HepG2 (cell line): ENCODE measurements around the gene ARMC5. TPM values are rescaled to one million over a fixed set of nuclear protein-coding genes. Genes with fewer than 3 reads are reported as not detected.

Experiments
- ATAC-seq: fragments of 200-7000 bp; cut with Tn5 transposase; 3 replicates; pipeline ENCODE4 v1.9.1; 2020; ENCODE audit warnings: mild to moderate bottlenecking, moderate library complexity
- BruUV-seq: library from RNA; stranded (reverse); fragments of 400-500 nt; replicated peaks from 2 replicates; lab custom pipeline; 2021; lab: Mats Ljungman, UMichigan
- CTCF ChIA-PET: fragments of 300-600 bp; formaldehyde crosslinking; extraction: SDS; loops from one replicate; lab custom pipeline; 2021; ENCODE audit warnings: low total read pairs, inconsistent platforms, low intra/inter-chr PET ratio; lab: Yijun Ruan, JAX
- POLR2A ChIA-PET: fragments of 350-600 bp; sonication (Branson Sonifier 250); formaldehyde crosslinking; loops from one replicate; lab custom pipeline; 2020; ENCODE audit warnings: antibody characterized with exemption, inconsistent platforms; lab: Yijun Ruan, JAX
- DNase-seq: peaks from one replicate; pipeline ENCODE4 v3.0.0-alpha.2; 2015; ENCODE audit warnings: low spot score
- FAIRE-seq: peaks from 3 replicates; lab custom pipeline; 2011; peaks lifted over from hg19 to GRCh38; lab: Jason Lieb, UNC
- H2AFZ ChIP-seq: one replicate; pipeline ENCODE4 v1.6.1; 2011; ENCODE audit warnings: low read length, inconsistent platforms
- H3K27ac ChIP-seq: fragments of 300-600 bp; 3 replicates; pipeline ENCODE4 v1.8.0; 2011; ENCODE audit warnings: mixed run types, mild to moderate bottlenecking, mixed read lengths, low read length, inconsistent platforms; ENCODE audit not compliant: insufficient read depth; ENCODE audit errors: extremely low read length
- H3K27me3 ChIP-seq, 2 experiments: fragments of 200-600 bp in 1 of 2; 2 replicates in 1 of 2; 3 replicates in 1 of 2; pipeline versions ENCODE4 v1.6.0 to v1.8.0; 2011; ENCODE audit warnings: low read length in 2 of 2, mild to moderate bottlenecking in 2 of 2, moderate library complexity in 2 of 2, inconsistent platforms in 1 of 2; ENCODE audit not compliant: insufficient read depth in 2 of 2, control insufficient read depth in 1 of 2
- H3K36me3 ChIP-seq, 2 experiments: fragments of 200-600 bp in 1 of 2; replicated peaks in 1 of 2; 2 replicates in 1 of 2; 3 replicates in 1 of 2; pipeline versions ENCODE4 v1.5.1 to v1.8.0; 2011; ENCODE audit warnings: low read length in 2 of 2, inconsistent platforms in 1 of 2; ENCODE audit not compliant: insufficient read depth in 2 of 2, control insufficient read depth in 1 of 2
- H3K4me1 ChIP-seq: 2 replicates; pipeline ENCODE4 v1.5.1; 2012; ENCODE audit warnings: low read length, inconsistent platforms; ENCODE audit not compliant: insufficient read depth
- H3K4me2 ChIP-seq: 2 replicates; pipeline ENCODE4 v1.6.0; 2011; ENCODE audit warnings: low read depth, low read length, inconsistent platforms
- H3K4me3 ChIP-seq, 3 experiments: fragments of 200-600 bp in 1 of 3; sonication (generic), shearing (Covaris generic) in 1 of 3; replicated peaks in 1 of 3; 2 replicates each; pipeline ENCODE4 v1.5.1; 2011 to 2016; ENCODE audit warnings: low read length in 3 of 3, inconsistent platforms in 2 of 3, low read depth in 2 of 3, mild to moderate bottlenecking in 2 of 3, control low read depth in 1 of 3, mixed read lengths in 1 of 3; ENCODE audit not compliant: insufficient read depth in 1 of 3
- H3K79me2 ChIP-seq: one replicate; pipeline ENCODE4 v1.6.1; 2011; ENCODE audit warnings: low read length, inconsistent platforms; ENCODE audit not compliant: insufficient read depth
- H3K9ac ChIP-seq: 2 replicates; pipeline ENCODE4 v1.6.0; 2011; ENCODE audit warnings: mild to moderate bottlenecking, low read depth, low read length, inconsistent platforms; ENCODE audit not compliant: insufficient read depth
- H3K9me3 ChIP-seq: 2 replicates; pipeline ENCODE4 v1.5.1; 2012; ENCODE audit warnings: mild to moderate bottlenecking, low read length
- H4K20me1 ChIP-seq: 2 replicates; pipeline ENCODE4 v1.6.0; 2011; ENCODE audit warnings: inconsistent platforms, mild to moderate bottlenecking, low read length, moderate library complexity; ENCODE audit not compliant: insufficient read depth
- CHCHD3 ChIP-seq: sonication (generic); formaldehyde crosslinking; IDR thresholded peaks from 2 replicates; pipeline ENCODE4 v1.8.0; 2022; ENCODE audit warnings: mild to moderate bottlenecking, missing genetic modification reagents, moderate library complexity
- HNF4A ChIP-seq: sonication (generic); formaldehyde crosslinking; IDR thresholded peaks from 2 replicates; pipeline ENCODE4 v1.4.0; 2020; ENCODE audit warnings: missing genetic modification reagents
- PBX2 ChIP-seq: IDR thresholded peaks from 2 replicates; pipeline ENCODE4 v1.6.1; 2016; ENCODE audit warnings: control low read depth
- ZKSCAN1 ChIP-seq: fragments of 150-350 bp; IDR thresholded peaks from 2 replicates; pipeline ENCODE4 v1.6.1; 2014; ENCODE audit warnings: low read length
- WGBS: methylation state at CpG from one replicate; pipeline ENCODE4 v1.1.6; 2017; ENCODE audit warnings: low lambda C conversion rate; 5-methylcytosine and 5-hydroxymethylcytosine counted together
- in situ Hi-C: cut with HindIII; loops from 2 replicates; pipeline ENCODE4 v1.10.0; 2017; ENCODE audit warnings: low pct_unique_long_range_greater_than_20kb; ENCODE audit not compliant: extremely low pct_ligation_motif_present
- intact Hi-C: fragments of 100-400 bp; cut with micrococcal nuclease; formaldehyde crosslinking; loops from one replicate; pipeline ENCODE4 v1.10.0; 2022; ENCODE audit not compliant: unreplicated experiment
- polyA plus RNA-seq, 8 experiments: library from polyadenylated mRNA; depleted of rRNA in 3 of 8; stranded (reverse) in 7 of 8; unstranded in 1 of 8; fragments of >200 nt; fragmentation: Illumina TruSeq in 4 of 8; extraction: Trizol in 4 of 8; gene quantifications; 2 replicates each; pipeline versions ENCODE4 v1.2.1 to v1.2.3, GENCODE V29; 2011 to 2016; ENCODE audit warnings: low read depth in 4 of 8, missing spikeins in 1 of 8, mixed read lengths in 1 of 8; ENCODE audit not compliant: insufficient read depth in 1 of 8
- total RNA-seq, 5 experiments: library from RNA; depleted of rRNA; stranded (reverse); fragments of >200 nt; fragmentation: Illumina TruSeq; extraction: Trizol; gene quantifications; 2 replicates each; pipeline ENCODE4 v1.2.3, GENCODE V29; 2016; ENCODE audit warnings: low read depth in 1 of 5
- TF ChIP-seq, protein P1 (sequence below): sonication (generic); IDR thresholded peaks from 2 replicates; pipeline ENCODE4 v1.6.1; 2016; ENCODE audit warnings: low read depth, borderline replicate concordance
- TF ChIP-seq, protein P2 (sequence below): sonication (generic); formaldehyde crosslinking; IDR thresholded peaks from 2 replicates; pipeline ENCODE4 v1.8.0; 2022; ENCODE audit warnings: mild to moderate bottlenecking, missing genetic modification reagents; ENCODE audit not compliant: insufficient replicate concordance
- TF ChIP-seq, protein P3 (sequence below): sonication (generic); formaldehyde crosslinking; IDR thresholded peaks from 2 replicates; pipeline ENCODE4 v1.4.0; 2020; ENCODE audit warnings: missing genetic modification reagents

Gene ARMC5
- total and polyA plus RNA-seq, 2 of the 13 experiments (the other 11 are each of a cell fraction or from before 2014, with no cell fraction given) = 10.8 to 22.3 TPM

DNA sequence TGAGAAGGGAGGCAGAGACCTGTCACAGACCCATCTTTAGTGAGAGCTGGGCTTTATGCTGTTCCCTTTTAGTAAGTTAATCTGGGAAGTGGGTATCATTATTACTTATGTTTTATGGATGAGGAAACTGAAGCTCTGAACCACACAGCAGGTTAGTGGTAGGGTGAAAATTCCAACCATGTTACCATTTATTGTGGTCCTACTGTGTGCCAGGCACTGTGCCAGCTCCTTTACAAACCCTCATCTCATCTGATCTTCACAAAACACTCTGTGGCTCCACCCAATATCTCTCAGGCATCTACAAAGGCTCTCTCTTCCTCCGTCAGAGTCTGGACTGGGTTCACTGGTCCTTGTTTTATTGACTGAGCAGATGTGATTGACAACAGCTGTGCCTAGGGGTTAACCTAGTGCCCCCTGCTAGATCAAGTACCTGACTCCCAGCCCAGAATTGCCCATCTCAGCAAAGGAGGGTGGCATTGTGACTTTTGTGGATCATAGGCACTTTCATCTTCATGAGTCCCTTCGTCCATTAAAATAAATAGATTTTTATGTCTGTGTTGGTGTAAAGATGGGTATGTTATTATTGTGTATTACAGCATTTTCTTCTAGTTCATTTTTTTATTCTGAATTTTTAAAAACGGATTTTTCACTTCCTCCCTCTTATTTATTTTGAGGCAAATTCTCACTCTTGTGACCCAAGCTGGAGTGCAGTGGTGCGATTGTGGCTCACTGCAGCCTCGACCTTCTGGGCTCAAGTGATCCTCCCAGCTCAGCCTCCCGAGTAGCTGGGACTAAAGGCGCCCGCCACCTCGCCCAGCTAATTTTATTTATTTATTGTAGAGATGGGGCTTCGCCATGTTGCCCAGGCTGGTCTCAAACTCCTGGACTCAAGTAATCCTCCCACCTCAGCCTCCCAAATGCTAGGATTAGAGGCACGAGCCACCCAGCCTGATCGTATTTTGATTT lies 15.8 kb downstream of the ARMC5 start:
- Histone ChIP-seq H3K4me1 (peaks cover 71% of the 10 kb centered on the region), H3K4me3 (no peak overlapping the region), H3K27ac (no peak overlapping the region), H2AFZ (no peak overlapping the region), H3K36me3 (no peaks in the 10 kb centered on the region), H3K4me2 (no peak overlapping the region), H4K20me1 (no peaks in the 10 kb centered on the region), H3K79me2 (no peaks in the 10 kb centered on the region), H3K9me3 (no peaks in the 10 kb centered on the region), H3K27me3 (peaks cover 0 to 11% of the 10 kb centered on the region in 2 experiments; a peak in 1 of 5 replicates), H3K9ac (no peak overlapping the region)
- CTCF ChIA-PET = no interaction called here
- in situ Hi-C loops = no loop called here
- no peak for FAIRE-seq
- POLR2A ChIA-PET = interaction anchor here (1.3 to 5.0 kb wide), 2 partner anchors 12 to 16 kb away, joined by 3 to 110 read pairs; partner anchors contain the start of gene ARMC5
- ATAC-seq = no peak
- WGBS = 81% methylated on average over 12 of the region's 12 CpGs
- intact Hi-C loops = loop anchor here (5.0 kb wide), 1 partner anchor 222 kb away; no protein-coding TSS in a partner anchor
- BruUV-seq = no TSS peak
- TF ChIP-seq HNF4A (CRISPR knock-in tag) (peak; percentile 26; the same call in 1 of the 2 replicates), PBX2 (CRISPR knock-in tag) (0 out of 2 replicates have a peak, but pooled peaks have one; percentile 37), CHCHD3 (CRISPR knock-in tag) (no peak), ZKSCAN1 (peak; percentile 88)
- TF ChIP-seq, protein P1, sequence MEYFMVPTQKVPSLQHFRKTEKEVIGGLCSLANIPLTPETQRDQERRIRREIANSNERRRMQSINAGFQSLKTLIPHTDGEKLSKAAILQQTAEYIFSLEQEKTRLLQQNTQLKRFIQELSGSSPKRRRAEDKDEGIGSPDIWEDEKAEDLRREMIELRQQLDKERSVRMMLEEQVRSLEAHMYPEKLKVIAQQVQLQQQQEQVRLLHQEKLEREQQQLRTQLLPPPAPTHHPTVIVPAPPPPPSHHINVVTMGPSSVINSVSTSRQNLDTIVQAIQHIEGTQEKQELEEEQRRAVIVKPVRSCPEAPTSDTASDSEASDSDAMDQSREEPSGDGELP = 0 out of 2 replicates have a peak, but pooled peaks have one; percentile 24
- TF ChIP-seq, protein P2, sequence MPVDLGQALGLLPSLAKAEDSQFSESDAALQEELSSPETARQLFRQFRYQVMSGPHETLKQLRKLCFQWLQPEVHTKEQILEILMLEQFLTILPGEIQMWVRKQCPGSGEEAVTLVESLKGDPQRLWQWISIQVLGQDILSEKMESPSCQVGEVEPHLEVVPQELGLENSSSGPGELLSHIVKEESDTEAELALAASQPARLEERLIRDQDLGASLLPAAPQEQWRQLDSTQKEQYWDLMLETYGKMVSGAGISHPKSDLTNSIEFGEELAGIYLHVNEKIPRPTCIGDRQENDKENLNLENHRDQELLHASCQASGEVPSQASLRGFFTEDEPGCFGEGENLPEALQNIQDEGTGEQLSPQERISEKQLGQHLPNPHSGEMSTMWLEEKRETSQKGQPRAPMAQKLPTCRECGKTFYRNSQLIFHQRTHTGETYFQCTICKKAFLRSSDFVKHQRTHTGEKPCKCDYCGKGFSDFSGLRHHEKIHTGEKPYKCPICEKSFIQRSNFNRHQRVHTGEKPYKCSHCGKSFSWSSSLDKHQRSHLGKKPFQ (CRISPR knock-in tag) = peak; percentile 60
- TF ChIP-seq, protein P3, sequence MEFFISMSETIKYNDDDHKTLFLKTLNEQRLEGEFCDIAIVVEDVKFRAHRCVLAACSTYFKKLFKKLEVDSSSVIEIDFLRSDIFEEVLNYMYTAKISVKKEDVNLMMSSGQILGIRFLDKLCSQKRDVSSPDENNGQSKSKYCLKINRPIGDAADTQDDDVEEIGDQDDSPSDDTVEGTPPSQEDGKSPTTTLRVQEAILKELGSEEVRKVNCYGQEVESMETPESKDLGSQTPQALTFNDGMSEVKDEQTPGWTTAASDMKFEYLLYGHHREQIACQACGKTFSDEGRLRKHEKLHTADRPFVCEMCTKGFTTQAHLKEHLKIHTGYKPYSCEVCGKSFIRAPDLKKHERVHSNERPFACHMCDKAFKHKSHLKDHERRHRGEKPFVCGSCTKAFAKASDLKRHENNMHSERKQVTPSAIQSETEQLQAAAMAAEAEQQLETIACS (CRISPR knock-in tag) = no peak
- no peak for DNase-seq
